PC-9 (cell line): Measurements from ENCODE around the gene LRRFIP1. TPM values are rescaled to one million over a fixed set of nuclear protein-coding genes. Genes with fewer than 3 reads are reported as not detected.
A peak's percentile ranks its signal among the peaks of the same experiment; 100 is the strongest.

Experiments
- BruUV-seq: library from RNA; stranded (reverse); fragments of 400-500 nt; replicated peaks from 2 replicates; lab custom pipeline; 2021; lab: Mats Ljungman, UMichigan
- CTCF ChIA-PET: fragments of 300-600 bp; sonication (Branson Sonifier 250); formaldehyde crosslinking; loops from one replicate; lab custom pipeline; 2022; ENCODE audit warnings: antibody characterized with exemption; lab: Charles Lee
- POLR2A ChIA-PET: fragments of 300-600 bp; sonication (Branson Sonifier 250); formaldehyde crosslinking; loops from one replicate; lab custom pipeline; 2022; ENCODE audit warnings: antibody characterized with exemption; ENCODE audit not compliant: unreplicated experiment; lab: Charles Lee
- DNase-seq, 2 experiments: peaks; one replicate each; pipeline versions ENCODE4 v3.0.0 to v3.0.0-alpha.2; 2015 to 2022; ENCODE audit warnings: mixed read lengths in 1 of 2
- H2AFZ ChIP-seq: fragments of 200-600 bp; sonication (generic); 2 replicates; pipeline ENCODE4 v1.8.1; 2017; ENCODE audit warnings: antibody characterized with exemption
- H3F3A ChIP-seq: fragments of 200-600 bp; sonication (generic); 2 replicates; pipeline ENCODE4 v1.8.1; 2017; ENCODE audit warnings: antibody characterized with exemption, mild to moderate bottlenecking, low read depth; ENCODE audit not compliant: insufficient read depth
- H3K27ac ChIP-seq: fragments of 200-600 bp; sonication (generic); 2 replicates; pipeline ENCODE4 v1.6.1; 2016; ENCODE audit warnings: mixed run types
- H3K27me3 ChIP-seq: fragments of 200-600 bp; sonication (generic); 2 replicates; pipeline ENCODE4 v1.6.1; 2016; ENCODE audit warnings: low read depth, mixed run types; ENCODE audit not compliant: insufficient read depth
- H3K36me3 ChIP-seq: fragments of 200-600 bp; sonication (generic); 2 replicates; pipeline ENCODE4 v1.6.1; 2016; ENCODE audit warnings: low read depth, mixed run types
- H3K4me1 ChIP-seq: fragments of 200-600 bp; sonication (generic); replicated peaks from 2 replicates; pipeline ENCODE4 v1.6.1; 2016; ENCODE audit warnings: mixed run types; ENCODE audit not compliant: insufficient read depth
- H3K4me2 ChIP-seq: fragments of 200-600 bp; sonication (generic); 2 replicates; pipeline ENCODE4 v1.6.1; 2017; ENCODE audit warnings: mixed run types
- H3K4me3 ChIP-seq: fragments of 200-600 bp; sonication (generic); 2 replicates; pipeline ENCODE4 v1.6.1; 2016; ENCODE audit warnings: mixed run types
- H3K79me2 ChIP-seq: fragments of 200-600 bp; sonication (generic); 2 replicates; pipeline ENCODE4 v1.6.1; 2017; ENCODE audit warnings: low read depth, mixed run types
- H3K9me2 ChIP-seq: fragments of 200-600 bp; sonication (generic); 2 replicates; pipeline ENCODE4 v1.8.1; 2017; ENCODE audit warnings: mild to moderate bottlenecking; ENCODE audit not compliant: insufficient read depth
- H3K9me3 ChIP-seq: fragments of 200-600 bp; sonication (generic); 2 replicates; pipeline ENCODE4 v1.8.1; 2016; ENCODE audit warnings: low read depth; ENCODE audit not compliant: insufficient read depth
- H4K20me1 ChIP-seq: fragments of 200-600 bp; sonication (generic); 2 replicates; pipeline ENCODE4 v1.8.1; 2017; ENCODE audit not compliant: insufficient read depth
- EZH2 ChIP-seq: fragments of 200-600 bp; sonication (generic); IDR thresholded peaks from 2 replicates; pipeline ENCODE4 v1.8.0; 2017; ENCODE audit warnings: antibody characterized with exemption, low read depth
- intact Hi-C: fragments of 100-400 bp; cut with micrococcal nuclease; formaldehyde crosslinking; loops from one replicate; pipeline ENCODE4 v1.10.0; 2022; ENCODE audit not compliant: unreplicated experiment
- total RNA-seq: library from RNA; stranded (reverse); gene quantifications from 2 replicates; pipeline ENCODE4 v1.2.3, GENCODE V29; 2021
- TF ChIP-seq, protein P1 (sequence below): fragments of 200-600 bp; sonication (generic); conservative IDR thresholded peaks from 2 replicates; pipeline ENCODE4 v1.6.1; 2017; ENCODE audit warnings: mixed run types, antibody characterized with exemption, mild to moderate bottlenecking, moderate library complexity

The LRRFIP1 gene
- total RNA-seq, 1 experiment from 2014 or later, result 238 TPM

DNA sequence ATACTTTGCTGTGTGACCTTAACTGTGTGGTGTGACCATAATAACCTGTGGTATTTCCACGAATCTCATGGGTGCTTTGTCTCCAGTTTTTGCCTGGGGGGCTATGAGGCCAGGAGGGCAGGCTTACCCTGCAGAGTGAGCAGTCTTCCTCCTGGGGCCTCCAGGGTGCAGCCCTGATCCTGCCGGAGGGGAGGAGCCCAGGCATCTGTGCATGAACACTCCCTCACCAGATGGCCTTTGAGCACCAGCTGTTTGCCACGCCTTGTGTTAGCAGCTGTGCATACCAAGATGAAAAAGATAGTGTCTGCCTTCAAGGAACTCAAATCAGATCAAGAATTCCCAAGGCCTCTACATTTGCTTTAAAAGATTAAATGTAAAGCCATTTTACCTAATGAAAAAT, 96.2 kb downstream of the LRRFIP1 start:
- Histone ChIP-seq H3F3A (peaks cover 36% of the 10 kb centered on the region), H3K9me2 (no peaks in the 10 kb centered on the region), H3K79me2 (peaks cover 97% of the 10 kb centered on the region), H3K4me1 (peaks cover 8% of the 10 kb centered on the region; the same call in 1 of the 2 replicates), H2AFZ (no peak overlapping the region), H3K4me3 (no peak overlapping the region), H3K9me3 (no peaks in the 10 kb centered on the region), H4K20me1 (peaks cover 98% of the 10 kb centered on the region), H3K4me2 (no peak overlapping the region), H3K36me3 (peaks cover 23% of the 10 kb centered on the region), H3K27me3 (no peaks in the 10 kb centered on the region), H3K27ac (no peak overlapping the region)
- ChIA-PET CTCF (interaction anchor here (0.7 kb wide), 1 partner anchor 21 kb away, joined by 3 read pairs; no protein-coding TSS in a partner anchor), POLR2A (interaction anchor here (0.7 kb wide), 1 partner anchor 191 kb away, joined by 6 read pairs; no protein-coding TSS in a partner anchor)
- BruUV-seq, result no TSS peak
- TF ChIP-seq, protein P1, sequence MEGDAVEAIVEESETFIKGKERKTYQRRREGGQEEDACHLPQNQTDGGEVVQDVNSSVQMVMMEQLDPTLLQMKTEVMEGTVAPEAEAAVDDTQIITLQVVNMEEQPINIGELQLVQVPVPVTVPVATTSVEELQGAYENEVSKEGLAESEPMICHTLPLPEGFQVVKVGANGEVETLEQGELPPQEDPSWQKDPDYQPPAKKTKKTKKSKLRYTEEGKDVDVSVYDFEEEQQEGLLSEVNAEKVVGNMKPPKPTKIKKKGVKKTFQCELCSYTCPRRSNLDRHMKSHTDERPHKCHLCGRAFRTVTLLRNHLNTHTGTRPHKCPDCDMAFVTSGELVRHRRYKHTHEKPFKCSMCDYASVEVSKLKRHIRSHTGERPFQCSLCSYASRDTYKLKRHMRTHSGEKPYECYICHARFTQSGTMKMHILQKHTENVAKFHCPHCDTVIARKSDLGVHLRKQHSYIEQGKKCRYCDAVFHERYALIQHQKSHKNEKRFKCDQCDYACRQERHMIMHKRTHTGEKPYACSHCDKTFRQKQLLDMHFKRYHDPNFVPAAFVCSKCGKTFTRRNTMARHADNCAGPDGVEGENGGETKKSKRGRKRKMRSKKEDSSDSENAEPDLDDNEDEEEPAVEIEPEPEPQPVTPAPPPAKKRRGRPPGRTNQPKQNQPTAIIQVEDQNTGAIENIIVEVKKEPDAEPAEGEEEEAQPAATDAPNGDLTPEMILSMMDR, result no peak
- TF ChIP-seq EZH2, result no peak
- intact Hi-C loops, result loop anchor here (1.0 to 2.0 kb wide), 2 partner anchors 8 to 21 kb away; no protein-coding TSS in a partner anchor
- DNase-seq, result peak; percentile 67 to 70

DNA sequence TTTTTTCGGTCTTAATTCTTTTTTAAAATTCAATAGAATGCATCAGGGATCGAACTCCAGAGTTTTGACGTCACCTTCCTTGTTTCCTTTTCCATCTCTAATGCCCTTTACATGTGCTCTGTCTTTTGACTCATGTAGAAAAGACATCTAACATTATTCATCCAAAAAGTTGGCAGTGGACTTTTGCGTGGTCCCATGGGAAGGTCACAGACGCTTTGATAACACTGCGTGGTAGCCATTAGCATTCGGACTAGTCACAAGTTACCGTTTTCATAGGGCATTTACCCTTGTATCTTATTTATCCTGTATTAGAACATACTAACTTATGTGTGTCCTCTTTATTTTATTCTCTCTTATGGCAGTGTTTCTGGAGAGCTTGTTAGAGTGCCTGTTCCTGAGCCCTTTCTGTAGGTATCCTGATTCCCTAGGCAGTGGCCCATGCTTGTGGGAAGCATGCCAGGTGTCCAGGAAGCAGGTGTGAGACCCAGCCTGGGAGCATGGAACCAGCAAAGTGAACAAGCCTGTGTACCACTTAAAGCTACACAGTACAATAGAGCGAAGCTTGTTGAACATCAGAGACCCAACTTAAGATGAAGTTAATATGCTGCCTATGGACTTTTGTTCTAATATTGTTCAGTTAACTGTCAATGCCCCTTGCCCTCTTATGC, 97.6 kb downstream of the LRRFIP1 start:
- no TSS peak for BruUV-seq
- peaks cover 11% of the 10 kb centered on the region; the same call in 1 of the 2 replicates for H3K4me1 ChIP-seq
- no peaks in the 10 kb centered on the region for H3K27me3 ChIP-seq
- TF ChIP-seq, protein P1, result no peak
- TF ChIP-seq EZH2, result no peak
- H3F3A ChIP-seq, result peaks cover 36% of the 10 kb centered on the region; the same call in 1 of the 2 replicates
- ChIA-PET CTCF (interaction anchor here (0.6 kb wide), 1 partner anchor 239 kb away, joined by 3 read pairs; no protein-coding TSS in a partner anchor), POLR2A (interaction anchor here (0.6 kb wide), 2 partner anchors 30 to 1653 kb away, joined by 6 to 13 read pairs; no protein-coding TSS in a partner anchor)
- no peak for DNase-seq
- peaks cover 94% of the 10 kb centered on the region for H4K20me1 ChIP-seq
- H3K27ac ChIP-seq, result no peak overlapping the region
- intact Hi-C loops, result no loop called here
- H3K4me3 ChIP-seq, result no peak overlapping the region
- no peaks in the 10 kb centered on the region for H3K9me2 ChIP-seq
- no peak overlapping the region for H3K4me2 ChIP-seq
- peaks cover 98% of the 10 kb centered on the region for H3K79me2 ChIP-seq
- H2AFZ ChIP-seq, result no peak overlapping the region
- no peaks in the 10 kb centered on the region for H3K9me3 ChIP-seq
- H3K36me3 ChIP-seq, result peaks cover 23% of the 10 kb centered on the region

DNA sequence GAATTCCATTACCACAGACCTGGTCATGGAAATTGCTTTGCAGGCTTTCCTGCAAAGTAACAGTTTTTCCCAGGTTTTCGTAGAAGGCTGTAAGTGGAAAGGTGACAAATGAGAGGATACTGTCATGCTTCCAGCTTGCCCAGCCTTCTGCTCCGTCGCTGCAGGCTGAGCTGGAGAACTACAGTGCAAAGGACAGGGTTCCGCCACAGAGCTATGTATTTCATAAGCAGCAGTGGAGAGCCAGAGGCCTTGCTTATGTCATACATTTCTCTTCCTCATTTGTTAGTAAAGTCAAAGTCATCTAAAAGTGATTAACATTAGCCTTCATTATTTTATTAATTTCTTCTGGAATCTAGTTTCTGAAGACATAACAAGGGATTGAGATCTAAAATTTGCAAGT, 98.3 kb downstream of the LRRFIP1 start:
- intact Hi-C loops, result no loop called here
- Histone ChIP-seq H3K79me2 (peaks cover 98% of the 10 kb centered on the region), H3K4me1 (peaks cover 17% of the 10 kb centered on the region)

More for the DNA sequence above, 98.3 kb downstream of the LRRFIP1 start:
- Histone ChIP-seq H3K9me2 (no peaks in the 10 kb centered on the region), H3K4me3 (no peak overlapping the region), H2AFZ (no peak overlapping the region), H3K36me3 (peaks cover 26% of the 10 kb centered on the region), H4K20me1 (peaks cover 94% of the 10 kb centered on the region), H3F3A (peaks cover 37% of the 10 kb centered on the region; the same call in 1 of the 2 replicates), H3K27ac (no peak overlapping the region), H3K4me2 (no peak overlapping the region), H3K9me3 (no peaks in the 10 kb centered on the region), H3K27me3 (no peaks in the 10 kb centered on the region)
- no TSS peak for BruUV-seq
- CTCF ChIA-PET, result no interaction called here
- DNase-seq, result no peak
- POLR2A ChIA-PET, result interaction anchor here (0.6 kb wide), 1 partner anchor 31 kb away, joined by 6 read pairs; no protein-coding TSS in a partner anchor
- TF ChIP-seq, protein P1, result no peak
- no peak for TF ChIP-seq EZH2
